ENCODE measurements around the gene RPL39.
"Not testable (repeated sequence)": the region's sequence is repeated elsewhere in the genome, so short reads cannot be mapped to it uniquely, and the experiment has no call there.

Gene RPL39

GRCh38 chrX:119783026-119783425, 8.4 kb downstream of the RPL39 start:
- Mint-ChIP-seq H3K27me3 (no peaks in the 10 kb centered on the region), H3K4me1 (ENCODE audit: low read depth) (peaks cover 21% of the 10 kb centered on the region), H3K4me3 (no peak overlapping the region), H3K9me3 (no peaks in the 10 kb centered on the region), H3K36me3 (ENCODE audit: low read depth) (peaks cover 38% of the 10 kb centered on the region), H3K27ac (no peak overlapping the region)

DNA sequence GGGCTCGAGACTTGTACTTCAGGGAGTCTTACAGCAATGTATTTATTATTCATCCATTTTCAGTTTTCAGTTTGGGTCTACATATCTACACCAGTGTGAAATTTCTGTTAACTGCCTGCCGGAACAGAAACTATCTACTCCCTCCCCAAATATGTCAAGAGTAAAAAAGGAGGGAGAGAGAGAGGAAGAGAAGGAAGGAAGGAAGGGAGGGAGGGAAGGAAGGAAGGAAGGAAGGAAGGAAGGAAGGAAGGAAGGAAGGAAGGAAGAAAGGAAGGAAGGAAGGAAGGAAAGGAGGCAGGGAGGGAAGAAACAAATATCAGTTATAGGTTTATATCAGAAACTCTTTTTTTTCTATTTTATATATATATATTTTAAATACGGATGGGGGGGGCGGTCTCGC, 12.6 kb downstream of the RPL39 start:
- no peaks in the 10 kb centered on the region for H3K27me3 Mint-ChIP-seq
- H3K27ac Mint-ChIP-seq = no peak overlapping the region
- no peaks in the 10 kb centered on the region for H3K4me1 Mint-ChIP-seq (ENCODE audit: low read depth)
- H3K4me3 Mint-ChIP-seq = no peak overlapping the region
- no peaks in the 10 kb centered on the region for H3K9me3 Mint-ChIP-seq
- peaks cover 10% of the 10 kb centered on the region for H3K36me3 Mint-ChIP-seq (ENCODE audit: low read depth)

DNA sequence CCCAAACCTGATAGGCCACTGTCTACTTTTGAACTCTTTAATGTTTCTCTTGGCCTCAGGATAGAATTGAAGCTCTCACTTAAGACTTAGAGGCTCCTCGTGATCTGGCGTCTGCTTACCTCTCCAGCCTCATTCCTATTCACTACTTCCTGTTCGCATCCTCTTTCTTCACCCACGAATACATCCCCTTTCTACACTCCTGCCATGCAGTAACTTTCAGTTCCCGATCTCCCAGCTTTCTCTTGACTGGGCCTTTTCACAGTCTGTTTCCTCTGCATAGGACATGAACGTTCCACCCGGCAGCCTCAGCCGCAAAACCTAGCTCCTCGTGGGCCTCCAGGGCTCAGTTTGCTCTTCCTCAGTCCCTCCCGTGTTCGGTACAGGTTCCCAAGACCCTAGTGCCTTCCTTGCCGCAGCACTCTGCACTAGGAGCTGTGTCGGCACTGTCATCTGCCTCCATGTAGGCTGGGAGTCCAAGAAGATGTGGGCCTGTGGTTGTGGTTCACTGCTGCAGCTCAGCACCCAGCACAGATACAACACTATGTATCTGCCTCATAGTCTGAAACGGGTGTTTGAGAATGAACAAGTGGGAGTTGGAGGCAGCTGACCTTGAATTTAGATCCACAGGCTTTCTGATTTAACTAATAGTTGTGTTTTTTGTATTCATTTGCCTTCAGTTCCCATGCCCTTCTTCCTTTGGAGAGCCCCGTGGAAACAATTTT, 15.8 kb downstream of the RPL39 start:
- H3K9me3 Mint-ChIP-seq = no peaks in the 10 kb centered on the region
- no peak overlapping the region for H3K4me3 Mint-ChIP-seq
- H3K4me1 Mint-ChIP-seq (ENCODE audit: low read depth) = no peaks in the 10 kb centered on the region
- H3K27me3 Mint-ChIP-seq = no peaks in the 10 kb centered on the region
- no peak overlapping the region for H3K27ac Mint-ChIP-seq
- H3K36me3 Mint-ChIP-seq (ENCODE audit: low read depth) = peaks cover under 1% of the 10 kb centered on the region

DNA sequence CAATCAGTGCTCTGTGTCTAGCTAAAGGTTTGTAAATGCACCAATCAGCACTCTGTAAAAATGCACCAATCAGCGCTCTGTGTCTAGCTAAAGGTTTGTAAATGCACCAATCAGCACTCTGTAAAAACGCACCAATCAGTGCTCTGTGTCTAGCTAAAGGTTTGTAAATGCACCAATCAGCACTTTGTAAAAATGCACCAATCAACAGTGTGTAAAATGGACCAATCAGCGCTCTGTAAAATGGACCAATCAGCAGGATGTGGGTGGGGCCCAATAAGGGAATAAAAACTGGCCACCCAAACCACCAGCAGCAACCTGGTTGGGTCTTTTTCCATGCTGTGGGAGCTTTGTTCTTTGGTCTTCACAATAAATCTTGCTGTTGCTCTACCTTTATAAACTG, 22.0 kb downstream of the RPL39 start:
- not testable (repeated sequence) for H3K4me1 Mint-ChIP-seq (ENCODE audit: low read depth)

DNA sequence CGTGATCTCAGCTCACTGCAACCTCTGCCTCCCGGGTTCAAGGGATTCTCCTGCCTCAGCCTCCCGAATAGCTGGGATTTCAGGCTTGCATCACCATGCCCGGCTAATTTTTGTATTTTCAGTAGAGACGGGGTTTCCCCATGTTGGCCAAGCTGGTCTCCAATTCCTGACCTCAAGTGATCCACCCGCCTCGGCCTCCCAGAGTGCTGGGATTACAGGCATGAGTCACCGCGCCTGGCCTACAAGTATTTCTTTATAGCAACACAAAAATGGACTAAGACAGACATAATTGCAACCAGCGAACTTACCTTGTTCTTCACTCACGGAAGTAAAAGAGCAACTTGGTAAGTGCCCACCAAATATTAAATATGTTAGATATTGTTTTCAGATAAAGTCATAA, 23.0 kb downstream of the RPL39 start:
- H3K27ac Mint-ChIP-seq; H3K9me3 Mint-ChIP-seq; H3K36me3 Mint-ChIP-seq (ENCODE audit: low read depth); H3K4me3 Mint-ChIP-seq; H3K4me1 Mint-ChIP-seq (ENCODE audit: low read depth); H3K27me3 Mint-ChIP-seq: not testable (repeated sequence)

More for the DNA sequence above, 22.0 kb downstream of the RPL39 start:
- not testable (repeated sequence) for H3K27ac Mint-ChIP-seq; H3K9me3 Mint-ChIP-seq; H3K36me3 Mint-ChIP-seq (ENCODE audit: low read depth); H3K27me3 Mint-ChIP-seq; H3K4me3 Mint-ChIP-seq

DNA sequence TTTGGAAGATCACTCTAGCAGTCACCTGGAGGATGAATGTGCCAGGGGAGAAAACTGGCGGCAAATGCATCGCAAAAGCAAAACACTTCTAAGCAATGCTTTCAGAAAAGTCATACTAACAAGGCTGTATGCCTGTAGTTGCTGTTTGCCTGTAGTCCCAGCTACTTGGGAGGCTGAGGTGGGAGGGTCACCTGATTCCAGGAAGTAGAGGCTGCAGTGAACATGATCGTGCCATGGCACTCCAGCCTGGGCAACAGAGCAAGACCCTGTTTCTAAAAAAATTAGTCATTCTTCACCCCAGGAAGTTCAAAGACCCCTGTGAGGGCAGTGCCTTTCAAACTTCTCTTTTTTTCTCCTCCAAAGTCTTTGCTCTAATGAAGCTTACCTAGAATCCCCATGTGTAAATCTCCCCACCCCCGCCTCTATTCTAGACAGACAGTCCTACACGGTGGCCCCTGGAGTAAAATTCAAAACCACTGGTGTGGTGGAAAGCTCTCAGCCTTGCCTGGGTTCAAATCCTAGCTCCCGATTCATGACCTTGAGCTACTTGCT, 27.5 kb downstream of the RPL39 start:
- Mint-ChIP-seq H3K36me3 (ENCODE audit: low read depth) (peaks cover 2% of the 10 kb centered on the region), H3K4me1 (ENCODE audit: low read depth) (peaks cover 5% of the 10 kb centered on the region), H3K27me3 (no peaks in the 10 kb centered on the region), H3K9me3 (no peaks in the 10 kb centered on the region), H3K4me3 (no peak overlapping the region), H3K27ac (no peak overlapping the region)

GRCh38 chrX:119763181-119763580, 28.2 kb downstream of the RPL39 start:
- no peaks in the 10 kb centered on the region for H3K9me3 Mint-ChIP-seq
- H3K4me1 Mint-ChIP-seq (ENCODE audit: low read depth) = peaks cover 5% of the 10 kb centered on the region
- H3K4me3 Mint-ChIP-seq = no peak overlapping the region
- H3K27ac Mint-ChIP-seq = no peak overlapping the region
- H3K27me3 Mint-ChIP-seq = no peaks in the 10 kb centered on the region
- no peaks in the 10 kb centered on the region for H3K36me3 Mint-ChIP-seq (ENCODE audit: low read depth)

DNA sequence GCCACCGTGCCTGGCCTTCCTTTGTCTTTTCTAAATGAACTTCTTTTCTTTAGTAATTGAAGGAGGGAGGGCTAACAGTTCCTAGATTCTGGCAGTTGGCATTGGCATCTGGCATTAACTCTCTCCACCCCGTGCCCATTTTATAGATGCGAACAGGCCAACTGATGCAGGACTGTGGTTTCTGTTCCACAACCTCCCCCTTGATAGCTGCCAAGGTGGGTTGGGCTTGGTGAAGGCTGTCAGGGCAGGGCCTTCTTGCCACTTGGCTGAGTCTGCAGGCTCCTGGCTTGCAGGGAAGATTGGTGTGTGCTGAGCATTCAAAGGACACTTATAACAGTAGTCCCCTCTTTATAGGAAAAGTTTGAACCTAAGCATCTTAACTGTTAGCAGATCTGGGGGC, 28.7 kb downstream of the RPL39 start:
- peaks cover 8% of the 10 kb centered on the region for H3K4me1 Mint-ChIP-seq (ENCODE audit: low read depth)
- H3K36me3 Mint-ChIP-seq (ENCODE audit: low read depth) = no peaks in the 10 kb centered on the region
- H3K4me3 Mint-ChIP-seq = no peak overlapping the region
- no peaks in the 10 kb centered on the region for H3K9me3 Mint-ChIP-seq
- no peak overlapping the region for H3K27ac Mint-ChIP-seq
- no peaks in the 10 kb centered on the region for H3K27me3 Mint-ChIP-seq

DNA sequence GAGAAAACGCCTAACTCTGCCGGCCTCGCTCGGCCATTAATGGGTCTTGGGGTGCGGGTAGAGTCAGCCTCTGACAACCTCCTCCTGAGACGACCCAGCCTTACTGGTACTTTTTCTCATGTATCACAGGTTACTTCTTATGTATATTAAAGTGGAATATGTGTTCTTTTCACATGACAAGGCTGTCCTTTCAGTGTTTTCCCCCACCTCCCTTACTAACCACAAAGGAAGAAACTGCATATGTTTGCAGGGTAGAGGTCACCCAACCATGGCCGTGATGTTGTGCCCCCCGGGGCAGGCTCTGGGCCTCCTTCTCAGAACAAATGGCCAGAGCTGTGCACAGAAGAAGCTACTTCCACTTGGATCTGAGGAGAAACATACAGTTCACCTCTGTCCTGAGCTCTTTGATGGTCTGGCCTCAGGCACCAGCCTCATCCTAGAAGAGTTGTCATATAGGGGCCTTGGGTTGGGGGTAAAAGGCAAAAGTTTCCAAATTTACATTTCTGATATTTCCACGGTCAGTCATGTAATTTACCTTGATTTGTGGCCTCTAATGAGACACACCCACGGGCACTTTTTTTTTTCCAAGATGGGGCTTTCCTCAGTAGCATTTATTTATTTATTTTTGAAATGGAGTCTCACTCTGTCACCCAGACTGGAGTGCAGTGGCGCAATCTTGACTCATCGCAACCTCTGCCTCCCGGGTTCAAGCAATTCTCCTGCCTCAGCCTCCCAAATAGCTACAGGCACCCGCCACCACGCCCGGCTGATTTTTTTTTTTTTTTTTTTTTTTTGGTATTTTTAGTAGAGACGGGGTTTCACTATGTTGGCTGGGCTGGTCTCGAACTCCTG, 31.2 kb downstream of the RPL39 start:
- H3K4me1 Mint-ChIP-seq (ENCODE audit: low read depth) = peaks cover 33% of the 10 kb centered on the region
- H3K9me3 Mint-ChIP-seq = no peaks in the 10 kb centered on the region
- no peak overlapping the region for H3K27ac Mint-ChIP-seq
- H3K27me3 Mint-ChIP-seq = no peaks in the 10 kb centered on the region
- H3K36me3 Mint-ChIP-seq (ENCODE audit: low read depth) = no peaks in the 10 kb centered on the region
- H3K4me3 Mint-ChIP-seq = no peak overlapping the region

DNA sequence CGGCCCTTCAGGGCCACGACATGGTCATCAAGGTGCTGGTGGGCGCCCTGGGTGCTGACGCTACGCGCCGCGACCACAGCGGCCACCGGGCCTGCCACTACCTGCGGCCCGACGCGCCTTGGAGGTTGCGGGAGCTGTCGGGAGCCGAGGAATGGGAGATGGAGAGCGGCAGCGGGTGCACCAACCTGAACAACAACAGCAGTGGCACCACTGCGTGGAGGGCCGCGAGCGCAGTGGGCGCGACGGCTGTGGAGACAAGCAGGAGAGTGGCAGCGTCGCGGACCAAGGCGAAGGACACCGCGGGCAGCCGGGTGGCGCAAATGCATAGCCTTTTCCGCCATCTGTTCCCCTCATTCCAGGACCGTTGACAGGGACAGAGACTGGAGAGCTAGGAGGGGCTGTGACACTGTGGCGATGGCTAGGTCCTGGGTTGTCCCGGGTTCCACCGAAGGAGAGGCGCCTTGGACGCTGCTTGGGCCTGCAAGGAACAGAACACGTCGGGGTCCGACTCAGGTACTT, 32.1 kb downstream of the RPL39 start:
- Mint-ChIP-seq H3K27me3 (no peaks in the 10 kb centered on the region), H3K4me1 (ENCODE audit: low read depth) (peaks cover 42% of the 10 kb centered on the region), H3K4me3 (no peak overlapping the region), H3K27ac (no peak overlapping the region), H3K36me3 (ENCODE audit: low read depth) (no peaks in the 10 kb centered on the region), H3K9me3 (no peaks in the 10 kb centered on the region)

GRCh38 chrX:119758731-119759247, 32.6 kb downstream of the RPL39 start:
- H3K4me1 Mint-ChIP-seq (ENCODE audit: low read depth) = peaks cover 47% of the 10 kb centered on the region
- no peak overlapping the region for H3K27ac Mint-ChIP-seq
- no peaks in the 10 kb centered on the region for H3K27me3 Mint-ChIP-seq
- H3K4me3 Mint-ChIP-seq = no peak overlapping the region
- no peaks in the 10 kb centered on the region for H3K9me3 Mint-ChIP-seq
- no peaks in the 10 kb centered on the region for H3K36me3 Mint-ChIP-seq (ENCODE audit: low read depth)

DNA sequence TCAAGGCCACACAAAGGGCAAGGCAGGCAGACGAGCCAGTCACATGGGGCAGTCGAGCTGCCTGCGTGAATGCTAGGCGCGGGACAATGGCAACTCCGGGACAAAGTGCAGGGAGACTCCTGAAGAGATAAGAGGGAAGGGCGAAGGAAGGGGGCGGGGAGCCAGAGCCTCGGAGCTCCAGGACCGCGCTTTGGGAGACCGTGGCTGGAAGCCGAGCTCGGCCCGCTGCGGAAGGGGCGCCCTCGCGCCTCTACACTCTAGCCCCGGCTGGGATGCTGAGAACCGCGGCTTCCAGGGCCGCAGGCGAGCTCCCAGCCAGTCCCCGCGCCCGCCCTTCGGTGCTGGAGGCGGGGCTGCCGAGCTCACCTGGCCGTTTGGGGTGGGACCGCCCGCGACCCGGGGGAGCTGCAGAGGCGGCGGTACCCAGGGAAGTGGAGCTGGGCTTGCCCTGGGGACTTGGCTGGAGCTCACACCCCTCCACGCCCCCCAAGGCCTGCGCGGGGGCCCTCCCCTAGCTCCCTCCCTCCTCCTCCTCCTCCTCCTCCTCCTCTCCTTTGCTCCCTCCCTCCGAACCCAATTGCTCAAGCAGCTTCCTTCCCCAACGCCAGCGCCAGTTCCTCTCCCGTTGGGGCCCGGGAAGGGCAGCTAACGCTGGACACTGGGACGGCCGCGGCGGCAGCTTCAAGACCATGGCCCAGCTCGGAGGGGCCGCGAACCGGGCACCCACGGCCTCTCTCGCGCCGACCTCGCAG, 33.3 kb downstream of the RPL39 start, which contains the start of gene SOWAHD:
TSS of gene SOWAHD (plus strand) at position 610 of the 752 bp plus-strand sequence. CDS start at position 690, 80 bp downstream.
- H3K27ac Mint-ChIP-seq = peak within 1 kb of the TSS; percentile 45

GRCh38 chrX:119757646-119757978, 33.8 kb downstream of the RPL39 start:
- Mint-ChIP-seq H3K27me3 (no peaks in the 10 kb centered on the region), H3K27ac (no peak overlapping the region), H3K9me3 (no peaks in the 10 kb centered on the region), H3K36me3 (ENCODE audit: low read depth) (no peaks in the 10 kb centered on the region), H3K4me3 (peak overlapping the region; percentile 74), H3K4me1 (ENCODE audit: low read depth) (peaks cover 45% of the 10 kb centered on the region)

More for the DNA sequence above, 33.3 kb downstream of the RPL39 start, which contains the start of gene SOWAHD:
- Mint-ChIP-seq H3K4me3 (peak within 1 kb of the TSS; percentile 74), H3K36me3 (ENCODE audit: low read depth) (no peaks in the 10 kb centered on the region), H3K27me3 (no peaks in the 10 kb centered on the region), H3K4me1 (ENCODE audit: low read depth) (peaks cover 45% of the 10 kb centered on the region), H3K9me3 (no peaks in the 10 kb centered on the region)

GRCh38 chrX:119756926-119757635, 34.3 kb downstream of the RPL39 start:
- Mint-ChIP-seq H3K27ac (peak overlapping the region; percentile 92), H3K36me3 (ENCODE audit: low read depth) (no peaks in the 10 kb centered on the region), H3K9me3 (no peaks in the 10 kb centered on the region), H3K4me3 (peak overlapping the region; percentile 74), H3K4me1 (ENCODE audit: low read depth) (peaks cover 45% of the 10 kb centered on the region), H3K27me3 (no peaks in the 10 kb centered on the region)

Measured in stimulated activated naive CD8-positive, alpha-beta T cell treated with anti-CD3 and anti-CD28 coated beads, Interleukin-15, Interleukin-2, amounts not matched to agents 100 ng/mL and 50 ng/mL, for 24 hours (primary cell).